ENCODE measurements around the gene KCNK18. TPM values are rescaled to one million over a fixed set of nuclear protein-coding genes. Genes with fewer than 3 reads are reported as not detected.

The KCNK18 gene
- total RNA-seq, 1 donor from 2014 or later = not detected

DNA sequence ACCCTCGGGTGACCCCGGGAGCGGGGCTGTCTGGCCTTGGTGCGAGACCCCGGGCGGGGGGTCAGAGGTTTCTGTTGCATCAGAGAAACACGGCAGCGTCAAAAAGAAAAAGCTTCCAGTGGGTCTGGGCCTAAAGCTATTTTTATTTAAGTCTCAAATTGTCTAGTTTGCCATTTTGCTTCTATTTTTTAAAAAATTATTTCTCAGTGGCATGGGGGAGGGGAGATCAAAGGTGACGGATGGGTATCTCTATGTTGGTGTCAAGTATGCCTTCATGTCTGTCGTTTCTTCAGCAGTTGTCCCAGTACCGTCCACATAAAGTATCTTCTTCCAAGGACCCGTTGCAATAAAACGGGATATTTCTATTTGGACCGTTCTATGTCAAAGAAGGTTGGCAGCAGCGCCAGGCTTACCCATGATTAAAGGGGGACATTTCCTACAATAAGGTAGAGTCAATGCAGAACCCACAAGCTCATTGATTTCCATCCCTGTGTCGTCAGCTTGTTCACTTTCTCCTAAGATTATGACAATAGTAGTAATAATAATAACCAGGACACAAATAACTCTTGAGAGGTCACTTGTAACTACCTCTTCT, 33.2 kb upstream of the KCNK18 start:
- no peak for DNase-seq
- Mint-ChIP-seq H3K9me3 (no peaks in the 10 kb centered on the region), H3K36me3 (ENCODE audit: low read depth) (no peaks in the 10 kb centered on the region), H3K27me3 (peaks cover 66% of the 10 kb centered on the region), H3K4me1 (peaks cover 14% of the 10 kb centered on the region), H3K4me3 (no peak overlapping the region), H3K27ac (no peak overlapping the region)
- ChIA-PET POLR2A (no interaction called here), CTCF (interaction anchor here (1.5 kb wide), 1 partner anchor 11 kb away, joined by 5 read pairs; no protein-coding TSS in a partner anchor)
- intact Hi-C loops (cut with micrococcal nuclease) = loop anchor here (5.0 kb wide), 1 partner anchor 368 kb away; no protein-coding TSS in a partner anchor
- no peak for ATAC-seq (ENCODE audit: low read depth)
- TF ChIP-seq, protein P1, sequence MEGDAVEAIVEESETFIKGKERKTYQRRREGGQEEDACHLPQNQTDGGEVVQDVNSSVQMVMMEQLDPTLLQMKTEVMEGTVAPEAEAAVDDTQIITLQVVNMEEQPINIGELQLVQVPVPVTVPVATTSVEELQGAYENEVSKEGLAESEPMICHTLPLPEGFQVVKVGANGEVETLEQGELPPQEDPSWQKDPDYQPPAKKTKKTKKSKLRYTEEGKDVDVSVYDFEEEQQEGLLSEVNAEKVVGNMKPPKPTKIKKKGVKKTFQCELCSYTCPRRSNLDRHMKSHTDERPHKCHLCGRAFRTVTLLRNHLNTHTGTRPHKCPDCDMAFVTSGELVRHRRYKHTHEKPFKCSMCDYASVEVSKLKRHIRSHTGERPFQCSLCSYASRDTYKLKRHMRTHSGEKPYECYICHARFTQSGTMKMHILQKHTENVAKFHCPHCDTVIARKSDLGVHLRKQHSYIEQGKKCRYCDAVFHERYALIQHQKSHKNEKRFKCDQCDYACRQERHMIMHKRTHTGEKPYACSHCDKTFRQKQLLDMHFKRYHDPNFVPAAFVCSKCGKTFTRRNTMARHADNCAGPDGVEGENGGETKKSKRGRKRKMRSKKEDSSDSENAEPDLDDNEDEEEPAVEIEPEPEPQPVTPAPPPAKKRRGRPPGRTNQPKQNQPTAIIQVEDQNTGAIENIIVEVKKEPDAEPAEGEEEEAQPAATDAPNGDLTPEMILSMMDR (IDR thresholded peaks at IDR 0.05) = no peak

DNA sequence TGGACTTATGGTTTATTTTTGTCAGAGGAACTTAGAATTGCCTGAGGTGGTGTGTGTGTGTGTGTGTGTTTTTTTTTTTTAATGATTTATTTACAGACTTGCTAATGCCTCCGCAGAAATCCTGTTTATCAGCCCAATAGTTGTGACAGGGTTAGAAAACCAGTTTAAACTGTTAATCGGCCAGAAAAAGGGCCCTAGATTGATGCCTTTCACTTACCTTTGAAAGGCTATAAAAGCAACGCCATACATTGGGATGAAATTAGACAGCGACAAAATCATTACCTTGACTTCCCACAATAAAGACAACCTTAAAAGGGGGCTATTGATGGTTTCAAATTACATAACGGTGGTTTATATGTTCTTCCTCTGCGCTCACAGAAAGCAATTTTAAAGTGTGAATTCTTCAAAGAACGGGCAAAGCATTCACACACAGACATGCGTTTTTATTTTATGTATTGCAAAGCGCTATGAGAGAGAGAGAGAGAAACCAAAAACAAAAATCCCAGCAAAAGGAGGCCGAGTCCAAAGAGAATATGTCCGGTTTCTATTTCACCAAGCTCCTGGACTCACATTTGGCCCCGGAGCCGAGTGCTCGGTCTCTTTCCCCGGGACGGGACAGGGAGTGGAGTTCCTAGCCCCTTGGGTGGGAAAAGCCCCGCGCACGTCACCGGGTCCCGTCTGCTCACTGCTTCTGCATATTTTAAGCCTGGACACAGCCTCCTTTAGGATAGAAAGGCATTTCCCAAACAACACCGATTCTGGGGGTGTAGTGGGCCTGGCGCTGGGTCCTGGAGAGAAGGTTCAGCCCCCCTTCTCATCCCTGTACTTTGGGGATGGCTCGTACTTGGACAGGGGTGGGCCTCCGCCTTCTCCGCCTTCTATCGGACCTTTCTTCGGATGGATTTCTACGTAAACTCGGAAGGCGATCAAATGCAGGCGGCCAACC, 32.4 kb upstream of the KCNK18 start:
- Mint-ChIP-seq H3K27ac (no peak overlapping the region), H3K9me3 (no peaks in the 10 kb centered on the region), H3K36me3 (ENCODE audit: low read depth) (no peaks in the 10 kb centered on the region), H3K27me3 (peaks cover 68% of the 10 kb centered on the region), H3K4me1 (peaks cover 14% of the 10 kb centered on the region), H3K4me3 (no peak overlapping the region)
- no peak for ATAC-seq (ENCODE audit: low read depth)
- TF ChIP-seq, protein P1 (IDR thresholded peaks at IDR 0.05) = no peak
- CTCF ChIA-PET = no interaction called here
- intact Hi-C loops (cut with micrococcal nuclease) = loop anchor here (5.0 kb wide), 1 partner anchor 367 kb away; no protein-coding TSS in a partner anchor
- DNase-seq = no peak
- POLR2A ChIA-PET = no interaction called here

DNA sequence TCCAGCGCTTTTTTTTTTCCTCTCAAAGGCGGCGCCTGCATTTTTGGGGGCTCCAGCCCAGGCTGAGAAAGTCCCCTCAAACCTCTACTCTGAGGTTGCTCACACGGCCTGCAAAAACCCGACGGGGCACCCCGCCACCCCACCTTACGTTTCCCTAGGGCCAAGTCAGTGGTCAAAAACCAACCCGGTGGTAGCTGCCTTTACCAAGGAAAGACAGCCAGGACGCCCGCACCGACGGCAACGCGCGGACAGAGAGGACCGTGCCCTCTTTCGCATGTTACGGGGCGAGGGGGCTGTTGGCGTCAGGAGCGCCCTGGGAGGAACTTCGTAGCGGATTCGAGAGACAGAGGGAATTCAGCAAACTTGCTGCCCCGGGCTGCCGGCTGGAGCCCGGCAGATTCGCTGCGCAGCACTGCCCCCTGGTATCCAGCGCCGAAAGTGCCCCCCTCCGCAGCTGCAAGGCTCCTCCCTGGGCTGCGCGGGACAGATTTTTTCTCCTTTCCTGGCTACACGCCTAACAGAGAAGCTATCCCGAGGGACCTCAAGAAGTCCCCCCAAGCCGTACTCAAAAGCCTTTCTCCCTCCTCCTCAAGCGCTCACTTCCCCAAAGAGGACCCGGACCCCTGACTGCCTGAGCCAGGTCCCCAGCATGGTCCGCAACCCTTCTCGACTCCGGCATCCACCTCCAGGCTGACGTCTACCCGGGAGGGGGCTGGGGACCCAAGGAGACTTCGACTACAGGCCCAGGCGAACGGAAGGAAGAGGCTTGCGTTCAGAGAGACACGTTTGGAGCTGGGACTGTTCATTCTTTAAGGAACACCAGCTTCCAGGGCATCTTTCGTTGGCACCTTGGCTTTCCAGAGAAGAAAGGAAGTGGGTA, 31.5 kb upstream of the KCNK18 start:
- CTCF ChIA-PET = interaction anchor here (0.7 kb wide), 1 partner anchor 364 kb away, joined by 3 read pairs; no protein-coding TSS in a partner anchor
- H3K36me3 Mint-ChIP-seq (ENCODE audit: low read depth) = no peaks in the 10 kb centered on the region
- no peak overlapping the region for H3K27ac Mint-ChIP-seq
- peaks cover 14% of the 10 kb centered on the region for H3K4me1 Mint-ChIP-seq
- DNase-seq (no peak), ATAC-seq (ENCODE audit: low read depth) (no peak)
- POLR2A ChIA-PET = no interaction called here
- no peak overlapping the region for H3K4me3 Mint-ChIP-seq
- peaks cover 69% of the 10 kb centered on the region for H3K27me3 Mint-ChIP-seq
- TF ChIP-seq, protein P1 (IDR thresholded peaks at IDR 0.05) = no peak
- no peaks in the 10 kb centered on the region for H3K9me3 Mint-ChIP-seq
- intact Hi-C loops (cut with micrococcal nuclease) = no loop called here

DNA sequence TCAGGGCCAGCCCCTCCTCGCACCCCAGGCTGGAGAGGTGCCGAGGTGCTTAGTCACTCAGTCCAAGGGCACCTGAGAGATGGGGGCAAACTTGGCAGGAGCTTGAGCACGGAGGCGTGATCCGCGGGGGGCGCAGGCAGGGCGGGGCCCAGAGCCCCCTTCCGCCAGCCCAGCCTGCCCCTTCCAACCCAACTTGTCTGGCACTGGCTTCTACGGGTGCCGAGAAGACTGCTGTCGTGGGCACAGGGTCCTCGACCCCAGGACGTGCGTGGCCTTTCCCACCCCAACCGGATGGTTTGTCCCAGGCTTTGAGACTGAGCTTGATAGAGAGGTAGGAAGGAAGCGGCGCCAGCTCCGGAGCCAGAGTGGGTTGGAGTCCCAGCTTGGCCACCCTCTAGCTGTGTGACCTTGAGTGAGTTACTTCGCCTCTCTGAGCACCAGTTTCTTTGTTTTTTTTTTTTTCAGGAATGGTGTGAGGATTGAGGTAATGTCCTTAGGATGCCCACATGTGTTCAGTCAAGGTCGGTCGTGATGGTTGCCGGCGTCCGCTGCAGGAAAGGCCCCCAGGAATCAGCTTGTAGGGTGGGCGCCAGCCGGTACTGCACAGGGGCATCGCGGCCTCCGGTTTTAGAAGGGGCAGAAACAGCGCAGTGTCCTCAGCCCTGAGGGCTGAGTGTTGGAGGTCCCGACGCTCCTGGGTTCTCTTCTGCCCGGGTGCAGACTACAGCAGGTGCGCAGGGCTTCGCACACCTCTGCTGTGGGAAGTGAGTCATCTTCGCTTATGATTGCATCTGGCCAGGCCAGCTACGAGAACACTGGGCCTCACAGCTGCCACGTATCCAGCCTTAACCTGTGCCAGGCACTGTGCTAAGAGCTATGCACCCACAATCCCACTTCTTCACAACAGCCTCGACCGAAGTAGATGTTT, 30.6 kb upstream of the KCNK18 start:
- ChIA-PET CTCF (interaction anchor here (0.7 to 1.9 kb wide), 2 partner anchors 365 to 370 kb away, joined by 3 to 17 read pairs; no protein-coding TSS in a partner anchor), POLR2A (no interaction called here)
- TF ChIP-seq, protein P1 (IDR thresholded peaks at IDR 0.05) = no peak
- peaks cover 67% of the 10 kb centered on the region for H3K27me3 Mint-ChIP-seq
- intact Hi-C loops (cut with micrococcal nuclease) = no loop called here
- no peaks in the 10 kb centered on the region for H3K36me3 Mint-ChIP-seq (ENCODE audit: low read depth)
- H3K4me3 Mint-ChIP-seq = no peak overlapping the region
- ATAC-seq (ENCODE audit: low read depth) (no peak), DNase-seq (no peak)
- peaks cover 14% of the 10 kb centered on the region for H3K4me1 Mint-ChIP-seq
- H3K9me3 Mint-ChIP-seq = no peaks in the 10 kb centered on the region
- no peak overlapping the region for H3K27ac Mint-ChIP-seq
